HG02870 (cell line): Measurements from ENCODE around the gene TACC2.
"Not testable (repeated sequence)": the region's sequence is repeated elsewhere in the genome, so short reads cannot be mapped to it uniquely, and the experiment has no call there.

Source experiments
- ATAC-seq: cut with Tn5 transposase; IDR thresholded peaks from one replicate; pipeline ENCODE4 v1.9.1; 2021; ENCODE audit warnings: mild to moderate bottlenecking, moderate library complexity; ENCODE audit not compliant: unreplicated experiment

Gene TACC2

GRCh38 chr10:122056431-122057094 lies 67.6 kb downstream of the TACC2 start:
- no peak for ATAC-seq

- ATAC-seq, result no peak
Measured at GRCh38 chr10:122057841-122058413, 69.0 kb downstream of the TACC2 start.

GRCh38 chr10:122060250-122060649 lies 71.3 kb downstream of the TACC2 start:
- ATAC-seq, result no peak

- no peak for ATAC-seq
Measured at GRCh38 chr10:122062831-122063674, 74.1 kb downstream of the TACC2 start.

- not testable (repeated sequence) for ATAC-seq
Measured at GRCh38 chr10:122066337-122066939, 77.5 kb downstream of the TACC2 start.

GRCh38 chr10:122068844-122069243 lies 79.9 kb downstream of the TACC2 start:
- ATAC-seq, result no peak

GRCh38 chr10:122072491-122072890 lies 83.5 kb downstream of the TACC2 start:
- no peak for ATAC-seq

- ATAC-seq, result no peak
Measured at GRCh38 chr10:122073508-122073907, 84.5 kb downstream of the TACC2 start.

- no peak for ATAC-seq
Measured at GRCh38 chr10:122075171-122075570, 86.2 kb downstream of the TACC2 start.

GRCh38 chr10:122075876-122076275 lies 86.9 kb downstream of the TACC2 start:
- not testable (repeated sequence) for ATAC-seq

- no peak for ATAC-seq
Measured at GRCh38 chr10:122077311-122077875, 88.4 kb downstream of the TACC2 start.

GRCh38 chr10:122078326-122078725 lies 89.4 kb downstream of the TACC2 start:
- ATAC-seq, result no peak

- no peak for ATAC-seq
Measured at GRCh38 chr10:122078965-122079795, 90.2 kb downstream of the TACC2 start.

GRCh38 chr10:122082616-122083477 lies 93.9 kb downstream of the TACC2 start:
- no peak for ATAC-seq

- no peak for ATAC-seq
Measured at GRCh38 chr10:122083478-122084025, 94.6 kb downstream of the TACC2 start.

- no peak for ATAC-seq
Measured at GRCh38 chr10:122084286-122085041, 95.5 kb downstream of the TACC2 start.

- no peak for ATAC-seq
Measured at GRCh38 chr10:122085423-122085911, 96.5 kb downstream of the TACC2 start.
